A549 (cell line): ENCODE results near the gene BCL3. TPM values are rescaled to one million over a fixed set of nuclear protein-coding genes. Genes with fewer than 3 reads are reported as not detected.

Experiments used
- BHLHE40 ChIP-seq: IDR thresholded peaks from 2 replicates; pipeline ENCODE4 v1.6.1; 2012; ENCODE audit warnings: low read depth, low read length, inconsistent platforms
- CBX8 ChIP-seq: fragments of 200-600 bp; sonication (generic); IDR thresholded peaks from 2 replicates; pipeline ENCODE4 v1.6.1; 2016
- CEBPB ChIP-seq, 2 experiments: fragments of >200 bp in 1 of 2; sonication (Bioruptor Twin) in 1 of 2; formaldehyde crosslinking in 1 of 2; IDR thresholded peaks; 2 replicates each; pipeline ENCODE4 v1.6.1; 2012 to 2016
- EHF ChIP-seq: fragments of 250-450 bp; sonication (Bioruptor Pico); IDR thresholded peaks from 2 replicates; pipeline ENCODE4 v1.5.0; 2020; ENCODE audit warnings: mild to moderate bottlenecking
- ELK1 ChIP-seq: fragments of 150-350 bp; IDR thresholded peaks from 2 replicates; pipeline ENCODE4 v1.6.1; 2014; ENCODE audit warnings: low read depth, mild to moderate bottlenecking, low read length
- EP300 ChIP-seq, 2 experiments: fragments of >200 bp; sonication (Bioruptor Twin); formaldehyde crosslinking; IDR thresholded peaks; 2 replicates in 1 of 2; 3 replicates in 1 of 2; pipeline ENCODE4 v1.6.1; 2016 to 2017
- ESRRA ChIP-seq: fragments of 150-350 bp; IDR thresholded peaks from 2 replicates; pipeline ENCODE4 v1.6.1; 2014; ENCODE audit warnings: mild to moderate bottlenecking, low read length, borderline replicate concordance
- FOSB ChIP-seq: fragments of 250-450 bp; sonication (Bioruptor Pico); IDR thresholded peaks from 2 replicates; pipeline ENCODE4 v1.5.0; 2020; ENCODE audit warnings: mild to moderate bottlenecking, moderate library complexity
- FOSL2 ChIP-seq, 2 experiments: fragments of 450-650 bp in 1 of 2; fragments of >200 bp in 1 of 2; sonication (Bioruptor Twin) in 1 of 2; formaldehyde crosslinking; IDR thresholded peaks; 2 replicates each; pipeline versions ENCODE4 v1.5.0 to v1.6.1; 2016 to 2020; ENCODE audit warnings: mild to moderate bottlenecking in 1 of 2, moderate library complexity in 1 of 2
- FOXS1 ChIP-seq: fragments of 250-450 bp; sonication (Bioruptor Pico); IDR thresholded peaks from 2 replicates; pipeline ENCODE4 v1.5.0; 2020; ENCODE audit warnings: mild to moderate bottlenecking, moderate library complexity
- HMGXB4 ChIP-seq: fragments of 250-450 bp; sonication (Bioruptor Pico); IDR thresholded peaks from 2 replicates; pipeline ENCODE4 v1.5.0; 2021; ENCODE audit warnings: mild to moderate bottlenecking, moderate library complexity, borderline replicate concordance
- HOXB13 ChIP-seq: fragments of 250-450 bp; sonication (Bioruptor Pico); IDR thresholded peaks from 2 replicates; pipeline ENCODE4 v1.5.0; 2020; ENCODE audit warnings: low read depth, mild to moderate bottlenecking, moderate library complexity
- HOXB5 ChIP-seq: fragments of 250-450 bp; sonication (Bioruptor Pico); IDR thresholded peaks from 2 replicates; pipeline ENCODE4 v1.5.0; 2020; ENCODE audit warnings: mild to moderate bottlenecking, moderate library complexity
- JUNB ChIP-seq: fragments of >200 bp; sonication (Bioruptor Twin); formaldehyde crosslinking; IDR thresholded peaks from 2 replicates; pipeline ENCODE4 v1.6.1; 2016
- KDM5A ChIP-seq: fragments of 200-600 bp; sonication (generic); IDR thresholded peaks from 2 replicates; pipeline ENCODE4 v1.6.1; 2016; ENCODE audit warnings: antibody characterized with exemption, mild to moderate bottlenecking
- MAZ ChIP-seq: fragments of 150-350 bp; IDR thresholded peaks from 2 replicates; pipeline ENCODE4 v1.6.1; 2014; ENCODE audit warnings: antibody characterized with exemption, low read depth, low read length, borderline replicate concordance
- MYC ChIP-seq: IDR thresholded peaks from 2 replicates; pipeline ENCODE4 v1.6.1; 2012; ENCODE audit warnings: mild to moderate bottlenecking, inconsistent platforms, low read length, improper control_type of control experiment, borderline replicate concordance
- NFE2L2 ChIP-seq: fragments of 150-350 bp; conservative IDR thresholded peaks from 2 replicates; pipeline ENCODE4 v1.6.1; 2014; ENCODE audit warnings: low read length
- NR3C1 ChIP-seq: fragments of >200 bp; sonication (Bioruptor Twin); formaldehyde crosslinking; IDR thresholded peaks from 3 replicates; pipeline ENCODE4 v1.6.1; 2017
- POLR2AphosphoS2 ChIP-seq: conservative IDR thresholded peaks from 2 replicates; pipeline ENCODE4 v1.6.1; 2012; ENCODE audit warnings: low read length, improper control_type of control experiment, inconsistent platforms
- RCOR1 ChIP-seq: fragments of 150-350 bp; IDR thresholded peaks from 2 replicates; pipeline ENCODE4 v1.6.1; 2014; ENCODE audit warnings: antibody characterized with exemption, low read length, low read depth
- RNF2 ChIP-seq: fragments of 200-600 bp; sonication (generic); IDR thresholded peaks from 2 replicates; pipeline ENCODE4 v1.6.1; 2016; ENCODE audit warnings: low read depth, mild to moderate bottlenecking, antibody characterized with exemption, moderate library complexity, borderline replicate concordance
- SMC3 ChIP-seq: fragments of >200 bp; sonication (Bioruptor Twin); formaldehyde crosslinking; IDR thresholded peaks from 3 replicates; pipeline ENCODE4 v1.6.1; 2018; ENCODE audit warnings: inconsistent platforms
- SREBF2 ChIP-seq: fragments of 450-650 bp; IDR thresholded peaks from 2 replicates; pipeline ENCODE4 v1.6.1; 2014; ENCODE audit warnings: mild to moderate bottlenecking, moderate library complexity
- TFCP2L1 ChIP-seq: fragments of 250-450 bp; sonication (Bioruptor Pico); IDR thresholded peaks from 2 replicates; pipeline ENCODE4 v1.5.0; 2021; ENCODE audit warnings: mild to moderate bottlenecking
- TP53 ChIP-seq: fragments of 250-450 bp; sonication (Bioruptor Pico); IDR thresholded peaks from 2 replicates; pipeline ENCODE4 v1.5.0; 2021; ENCODE audit warnings: mild to moderate bottlenecking, moderate library complexity
- USF2 ChIP-seq: fragments of 450-650 bp; IDR thresholded peaks from 2 replicates; pipeline ENCODE4 v1.6.1; 2014; ENCODE audit warnings: antibody characterized with exemption
- ZFP36 ChIP-seq: fragments of 450-650 bp; IDR thresholded peaks from 2 replicates; pipeline ENCODE4 v1.6.1; 2014; ENCODE audit warnings: borderline replicate concordance; ENCODE audit not compliant: partially characterized antibody
- ZNF302 ChIP-seq: fragments of 250-450 bp; sonication (Bioruptor Pico); IDR thresholded peaks from 2 replicates; pipeline ENCODE4 v1.9.0; 2021; ENCODE audit warnings: inconsistent platforms, mild to moderate bottlenecking, moderate library complexity
- polyA plus RNA-seq, 4 experiments: library from polyadenylated mRNA; depleted of rRNA in 3 of 4; stranded (reverse); fragments of >200 nt; fragmentation: RNase III in 1 of 4; extraction: RNeasy Plus Mini Kit Qiagen cat#74134 plus additional on column Dnase treatment in 1 of 4; gene quantifications; 2 replicates in 3 of 4; 3 replicates in 1 of 4; pipeline ENCODE4 v1.2.3, GENCODE V29; 2011 to 2017
- TF ChIP-seq, protein P1 (sequence below): fragments of 250-450 bp; sonication (Bioruptor Pico); IDR thresholded peaks from 2 replicates; pipeline ENCODE4 v1.5.0; 2020; ENCODE audit warnings: low read depth, mild to moderate bottlenecking, moderate library complexity
- TF ChIP-seq, protein P2 (sequence below): fragments of >200 bp; sonication (Bioruptor Twin); formaldehyde crosslinking; IDR thresholded peaks from 3 replicates; pipeline ENCODE4 v1.5.1; 2016
- TF ChIP-seq, protein P3 (sequence below): IDR thresholded peaks from 2 replicates; pipeline ENCODE4 v1.6.1; 2012

The BCL3 gene
- polyA plus RNA-seq, 2 of the 4 experiments (the other 2 are of a cell fraction) = 22.6 to 72.1 TPM

GRCh38 chr19:44741841-44742329 is 6.6 kb upstream of the BCL3 start (continued):
- TF ChIP-seq MYC (peak; percentile 96), KDM5A (no peak), BHLHE40 (0 out of 2 replicates have a peak, but pooled peaks have one; percentile 46), FOSB (CRISPR knock-in tag) (no peak), ZNF302 (CRISPR knock-in tag) (no peak), TFCP2L1 (no peak; the same call in none of the 2 replicates), JUNB (peak; percentile 96), RCOR1 (no peak), TP53 (CRISPR knock-in tag) (no peak), FOXS1 (CRISPR knock-in tag) (peak; percentile 89), SREBF2 (no peak), HOXB5 (peak; percentile 95), FOSL2 (IDR thresholded peaks at IDR 0.05) (peak; percentile 96), FOSL2 (CRISPR knock-in tag; IDR thresholded peaks at IDR 0.05) (peak; percentile 99), ZFP36 (no peak), EP300 (IDR thresholded peaks at IDR 0.05) (peak; percentile 97 to 99), CEBPB (IDR thresholded peaks at IDR 0.05) (peak; percentile 98 to 100), SMC3 (peak; percentile 57), ELK1 (no peak), NR3C1 (no peak), CBX8 (no peak), ESRRA (peak; percentile 97), EHF (peak; percentile 96), POLR2AphosphoS2 (no peak), HOXB13 (peak; percentile 94), NFE2L2 (peak; percentile 40), RNF2 (no peak), HMGXB4 (CRISPR knock-in tag) (no peak), MAZ (peak; percentile 92), USF2 (no peak)
- TF ChIP-seq, protein P1, sequence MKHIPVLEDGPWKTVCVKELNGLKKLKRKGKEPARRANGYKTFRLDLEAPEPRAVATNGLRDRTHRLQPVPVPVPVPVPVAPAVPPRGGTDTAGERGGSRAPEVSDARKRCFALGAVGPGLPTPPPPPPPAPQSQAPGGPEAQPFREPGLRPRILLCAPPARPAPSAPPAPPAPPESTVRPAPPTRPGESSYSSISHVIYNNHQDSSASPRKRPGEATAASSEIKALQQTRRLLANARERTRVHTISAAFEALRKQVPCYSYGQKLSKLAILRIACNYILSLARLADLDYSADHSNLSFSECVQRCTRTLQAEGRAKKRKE (CRISPR knock-in tag) = peak; percentile 87
- TF ChIP-seq, protein P2, sequence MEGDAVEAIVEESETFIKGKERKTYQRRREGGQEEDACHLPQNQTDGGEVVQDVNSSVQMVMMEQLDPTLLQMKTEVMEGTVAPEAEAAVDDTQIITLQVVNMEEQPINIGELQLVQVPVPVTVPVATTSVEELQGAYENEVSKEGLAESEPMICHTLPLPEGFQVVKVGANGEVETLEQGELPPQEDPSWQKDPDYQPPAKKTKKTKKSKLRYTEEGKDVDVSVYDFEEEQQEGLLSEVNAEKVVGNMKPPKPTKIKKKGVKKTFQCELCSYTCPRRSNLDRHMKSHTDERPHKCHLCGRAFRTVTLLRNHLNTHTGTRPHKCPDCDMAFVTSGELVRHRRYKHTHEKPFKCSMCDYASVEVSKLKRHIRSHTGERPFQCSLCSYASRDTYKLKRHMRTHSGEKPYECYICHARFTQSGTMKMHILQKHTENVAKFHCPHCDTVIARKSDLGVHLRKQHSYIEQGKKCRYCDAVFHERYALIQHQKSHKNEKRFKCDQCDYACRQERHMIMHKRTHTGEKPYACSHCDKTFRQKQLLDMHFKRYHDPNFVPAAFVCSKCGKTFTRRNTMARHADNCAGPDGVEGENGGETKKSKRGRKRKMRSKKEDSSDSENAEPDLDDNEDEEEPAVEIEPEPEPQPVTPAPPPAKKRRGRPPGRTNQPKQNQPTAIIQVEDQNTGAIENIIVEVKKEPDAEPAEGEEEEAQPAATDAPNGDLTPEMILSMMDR = no peak
- TF ChIP-seq, protein P3, sequence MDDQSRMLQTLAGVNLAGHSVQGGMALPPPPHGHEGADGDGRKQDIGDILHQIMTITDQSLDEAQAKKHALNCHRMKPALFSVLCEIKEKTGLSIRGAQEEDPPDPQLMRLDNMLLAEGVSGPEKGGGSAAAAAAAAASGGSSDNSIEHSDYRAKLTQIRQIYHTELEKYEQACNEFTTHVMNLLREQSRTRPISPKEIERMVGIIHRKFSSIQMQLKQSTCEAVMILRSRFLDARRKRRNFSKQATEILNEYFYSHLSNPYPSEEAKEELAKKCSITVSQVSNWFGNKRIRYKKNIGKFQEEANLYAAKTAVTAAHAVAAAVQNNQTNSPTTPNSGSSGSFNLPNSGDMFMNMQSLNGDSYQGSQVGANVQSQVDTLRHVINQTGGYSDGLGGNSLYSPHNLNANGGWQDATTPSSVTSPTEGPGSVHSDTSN = peak; percentile 93
